HG03432 (cell line): ENCODE measurements around the gene SCAF4.
"Not testable (repeated sequence)": the region's sequence is repeated elsewhere in the genome, so short reads cannot be mapped to it uniquely, and the experiment has no call there.

ENCODE experiments used
- ATAC-seq: cut with Tn5 transposase; IDR thresholded peaks from one replicate; pipeline ENCODE4 v1.9.1; 2021; ENCODE audit warnings: mild to moderate bottlenecking, moderate library complexity; ENCODE audit not compliant: unreplicated experiment

The SCAF4 gene

GRCh38 chr21:31731857-31732596 is at the start of gene SCAF4:
Gene SCAF4 (minus strand): TSS chr21:31732118. CDS start chr21:31731692, 426 bp downstream.
- peak; percentile 84 for ATAC-seq

- no peak for ATAC-seq
Measured at GRCh38 chr21:31780944-31781343, 49.0 kb upstream of the SCAF4 start.

GRCh38 chr21:31778546-31778945 is 46.6 kb upstream of the SCAF4 start:
- ATAC-seq: no peak

- no peak for ATAC-seq
Measured at GRCh38 chr21:31777857-31778256, 45.9 kb upstream of the SCAF4 start.

- ATAC-seq: no peak
Measured at GRCh38 chr21:31774031-31774430, 42.1 kb upstream of the SCAF4 start.

- ATAC-seq: peak; percentile 90
Measured at GRCh38 chr21:31772674-31773555, 41.0 kb upstream of the SCAF4 start.

- no peak for ATAC-seq
Measured at GRCh38 chr21:31771685-31772084, 39.8 kb upstream of the SCAF4 start.

- no peak for ATAC-seq
Measured at GRCh38 chr21:31768710-31769109, 36.8 kb upstream of the SCAF4 start.

GRCh38 chr21:31766899-31767298 is 35.0 kb upstream of the SCAF4 start:
- ATAC-seq: no peak

GRCh38 chr21:31765850-31766249 is 33.9 kb upstream of the SCAF4 start:
- ATAC-seq: not testable (repeated sequence)

- ATAC-seq: no peak
Measured at GRCh38 chr21:31760931-31761330, 29.0 kb upstream of the SCAF4 start.

- no peak for ATAC-seq
Measured at GRCh38 chr21:31756787-31757186, 24.9 kb upstream of the SCAF4 start.

- no peak for ATAC-seq
Measured at GRCh38 chr21:31755027-31755426, 23.1 kb upstream of the SCAF4 start.

GRCh38 chr21:31754708-31754960 is 22.7 kb upstream of the SCAF4 start:
- ATAC-seq: no peak

GRCh38 chr21:31753949-31754707 is 22.2 kb upstream of the SCAF4 start:
- ATAC-seq: no peak

- ATAC-seq: no peak
Measured at GRCh38 chr21:31752967-31753366, 21.0 kb upstream of the SCAF4 start.

GRCh38 chr21:31752352-31752751 is 20.4 kb upstream of the SCAF4 start:
- ATAC-seq: no peak

GRCh38 chr21:31750843-31751242 is 18.9 kb upstream of the SCAF4 start:
- ATAC-seq: no peak

- no peak for ATAC-seq
Measured at GRCh38 chr21:31744182-31744800, 12.4 kb upstream of the SCAF4 start.

- ATAC-seq: no peak
Measured at GRCh38 chr21:31743712-31744111, 11.8 kb upstream of the SCAF4 start.

GRCh38 chr21:31741116-31741515 is 9.2 kb upstream of the SCAF4 start:
- ATAC-seq: no peak
